Thyroid gland (tissue), 4 donors: ENCODE results near the gene CELF4.

Experiments used
- CTCF ChIP-seq, 6 experiments: fragments of 200-600 bp in 3 of 6; fragments of 450-650 bp in 3 of 6; sonication (generic) in 3 of 6; IDR thresholded peaks; one replicate each; pipeline ENCODE4 v1.5.1; 2016 to 2019; ENCODE audit warnings: antibody characterized with exemption in 6 of 6, mild to moderate bottlenecking in 2 of 6, inconsistent platforms in 1 of 6, moderate library complexity in 1 of 6
- POLR2A ChIP-seq, 2 donors: fragments of 450-650 bp; IDR thresholded peaks; one replicate each; pipeline ENCODE4 v1.6.1; 2017; ENCODE audit warnings: antibody characterized with exemption in 2 of 2, mild to moderate bottlenecking in 2 of 2, moderate library complexity in 1 of 2

- no peak for TF ChIP-seq CTCF (IDR thresholded peaks at IDR 0.05)
- TF ChIP-seq POLR2A (IDR thresholded peaks at IDR 0.05) = no peak
Observed at GRCh38 chr18:37471637-37472036, 94.0 kb downstream of the CELF4 start.
